ENCODE results near the gene TM2D3. TPM values are rescaled to one million over a fixed set of nuclear protein-coding genes. Genes with fewer than 3 reads are reported as not detected.
"Not testable (repeated sequence)": the region's sequence is repeated elsewhere in the genome, so short reads cannot be mapped to it uniquely, and the experiment has no call there.

The TM2D3 gene
- total RNA-seq, 6 experiments from 2014 or later: 31.4 to 35.9 (median 32.5) TPM

- Mint-ChIP-seq H3K4me1 (ENCODE audit: low read depth) (peaks cover 5% of the 10 kb centered on the region), H3K36me3 (ENCODE audit: low read depth) (peaks cover 4% of the 10 kb centered on the region; the same call in 1 of the 2 replicates), H3K27me3 (ENCODE audit: insufficient read depth) (no peaks in the 10 kb centered on the region), H3K9me3 (no peaks in the 10 kb centered on the region), H3K4me3 (no peak overlapping the region), H3K27ac (no peak overlapping the region)
- DNase-seq: no peak
- TF ChIP-seq, protein P1, sequence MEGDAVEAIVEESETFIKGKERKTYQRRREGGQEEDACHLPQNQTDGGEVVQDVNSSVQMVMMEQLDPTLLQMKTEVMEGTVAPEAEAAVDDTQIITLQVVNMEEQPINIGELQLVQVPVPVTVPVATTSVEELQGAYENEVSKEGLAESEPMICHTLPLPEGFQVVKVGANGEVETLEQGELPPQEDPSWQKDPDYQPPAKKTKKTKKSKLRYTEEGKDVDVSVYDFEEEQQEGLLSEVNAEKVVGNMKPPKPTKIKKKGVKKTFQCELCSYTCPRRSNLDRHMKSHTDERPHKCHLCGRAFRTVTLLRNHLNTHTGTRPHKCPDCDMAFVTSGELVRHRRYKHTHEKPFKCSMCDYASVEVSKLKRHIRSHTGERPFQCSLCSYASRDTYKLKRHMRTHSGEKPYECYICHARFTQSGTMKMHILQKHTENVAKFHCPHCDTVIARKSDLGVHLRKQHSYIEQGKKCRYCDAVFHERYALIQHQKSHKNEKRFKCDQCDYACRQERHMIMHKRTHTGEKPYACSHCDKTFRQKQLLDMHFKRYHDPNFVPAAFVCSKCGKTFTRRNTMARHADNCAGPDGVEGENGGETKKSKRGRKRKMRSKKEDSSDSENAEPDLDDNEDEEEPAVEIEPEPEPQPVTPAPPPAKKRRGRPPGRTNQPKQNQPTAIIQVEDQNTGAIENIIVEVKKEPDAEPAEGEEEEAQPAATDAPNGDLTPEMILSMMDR (IDR thresholded peaks at IDR 0.05): no peak
Measured at GRCh38 chr15:101657968-101658784, 6.0 kb upstream of the TM2D3 start.

DNA sequence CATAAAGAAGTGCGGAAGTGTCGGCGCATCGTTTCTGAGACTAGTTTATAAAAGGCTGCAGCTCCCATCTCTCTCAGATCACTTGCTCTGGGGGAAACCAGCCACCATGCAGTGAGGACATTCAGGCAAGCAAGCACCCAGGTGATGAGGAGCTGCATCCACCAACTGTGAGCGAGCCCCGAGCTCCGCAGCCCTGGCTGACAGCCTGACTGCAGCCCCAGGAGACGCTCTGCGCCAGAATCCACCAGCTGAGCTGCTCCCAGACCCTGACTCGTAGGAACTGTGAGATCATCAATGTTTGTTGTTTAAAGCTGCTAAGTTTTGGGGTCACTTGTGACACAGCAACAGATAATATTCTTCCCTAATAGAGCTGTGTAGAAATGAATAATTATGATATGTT is 5.0 kb upstream of the TM2D3 start:
- TF ChIP-seq, protein P1 (IDR thresholded peaks at IDR 0.05): no peak
- no peaks in the 10 kb centered on the region for H3K9me3 Mint-ChIP-seq
- no peak overlapping the region for H3K27ac Mint-ChIP-seq
- no peaks in the 10 kb centered on the region; the same call in 1 of the 2 replicates for H3K27me3 Mint-ChIP-seq (ENCODE audit: insufficient read depth)
- H3K36me3 Mint-ChIP-seq (ENCODE audit: low read depth): peaks cover 4% of the 10 kb centered on the region; the same call in 1 of the 2 replicates
- DNase-seq: no peak
- H3K4me3 Mint-ChIP-seq: no peak overlapping the region
- H3K4me1 Mint-ChIP-seq (ENCODE audit: low read depth): peaks cover 5% of the 10 kb centered on the region

- H3K27me3 Mint-ChIP-seq (ENCODE audit: insufficient read depth); DNase-seq; H3K9me3 Mint-ChIP-seq; H3K4me3 Mint-ChIP-seq: not testable (repeated sequence)
- Mint-ChIP-seq H3K27ac (peak overlapping the region; percentile 46; the same call in 1 of the 2 replicates), H3K36me3 (ENCODE audit: low read depth) (peaks cover 13% of the 10 kb centered on the region; the same call in 1 of the 2 replicates), H3K4me1 (ENCODE audit: low read depth) (peaks cover 22% of the 10 kb centered on the region)
- TF ChIP-seq, protein P1 (IDR thresholded peaks at IDR 0.05): peak; percentile 17; the same call in 1 of the 2 replicates
Measured at GRCh38 chr15:101654624-101655337, 2.6 kb upstream of the TM2D3 start.

DNA sequence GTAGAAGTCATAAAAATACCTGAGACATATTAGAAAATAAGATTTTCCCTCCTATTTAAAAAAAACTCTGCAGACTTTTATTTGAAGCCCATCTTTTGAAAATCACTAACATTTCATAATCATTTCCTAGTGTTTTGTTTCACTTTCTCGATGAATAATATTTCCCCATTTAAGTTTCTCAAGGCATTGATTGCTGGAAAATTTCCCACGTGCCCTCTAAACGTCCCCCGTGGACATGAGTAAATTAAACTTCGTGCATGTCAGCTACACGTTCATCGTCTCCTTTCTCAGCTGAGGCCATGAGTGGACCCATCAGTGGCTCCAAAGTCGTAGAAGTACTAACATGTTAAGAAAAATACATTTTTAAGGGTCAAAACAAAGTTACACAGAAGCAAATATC is 2.0 kb upstream of the TM2D3 start:
- H3K36me3 Mint-ChIP-seq (ENCODE audit: low read depth): peaks cover 17% of the 10 kb centered on the region
- no peaks in the 10 kb centered on the region for H3K9me3 Mint-ChIP-seq
- TF ChIP-seq, protein P1 (IDR thresholded peaks at IDR 0.05): no peak
- H3K27ac Mint-ChIP-seq: peak overlapping the region; percentile 46
- peaks cover 28% of the 10 kb centered on the region for H3K4me1 Mint-ChIP-seq (ENCODE audit: low read depth)
- H3K27me3 Mint-ChIP-seq (ENCODE audit: insufficient read depth): no peaks in the 10 kb centered on the region; the same call in 1 of the 2 replicates
- no peak overlapping the region for H3K4me3 Mint-ChIP-seq
- DNase-seq: no peak

DNA sequence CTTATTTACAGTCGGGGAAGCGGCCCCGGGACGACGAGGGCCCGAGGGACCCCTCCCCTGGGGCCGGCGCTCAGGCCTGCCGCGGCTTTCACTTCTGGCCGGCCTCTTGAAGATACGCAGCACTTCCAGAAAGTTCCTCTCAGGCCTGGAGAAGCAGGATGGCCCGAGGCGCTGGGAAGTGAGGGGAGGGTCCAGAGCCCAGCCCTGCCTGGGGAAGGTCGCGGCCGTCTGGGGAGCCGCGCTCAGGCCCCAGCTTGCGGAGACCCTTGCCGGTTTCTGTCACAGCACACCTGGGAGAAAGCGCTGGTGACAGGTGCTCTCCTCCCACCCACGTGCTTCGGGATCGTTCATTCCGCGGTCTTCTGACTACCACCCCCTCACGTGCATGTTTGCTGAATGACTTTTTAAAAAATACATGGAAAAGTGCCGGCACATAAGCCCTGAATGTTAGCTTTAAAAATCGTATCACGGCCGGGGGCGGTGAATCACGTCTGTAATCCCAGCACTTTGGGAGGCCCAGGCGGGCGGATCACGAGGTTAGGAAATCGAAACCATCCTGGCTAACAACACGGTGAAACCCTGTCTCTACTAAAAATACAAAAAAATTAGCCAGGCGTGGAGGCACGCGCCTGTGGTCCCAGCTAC is 727 bp upstream of the TM2D3 start:
- Mint-ChIP-seq H3K9me3 (no peaks in the 10 kb centered on the region), H3K4me3 (peak overlapping the region; percentile 92), H3K27me3 (ENCODE audit: insufficient read depth) (no peaks in the 10 kb centered on the region; the same call in 1 of the 2 replicates), H3K4me1 (ENCODE audit: low read depth) (peaks cover 30% of the 10 kb centered on the region), H3K36me3 (ENCODE audit: low read depth) (peaks cover 20% of the 10 kb centered on the region), H3K27ac (peak overlapping the region; percentile 98)
- no peak for DNase-seq
- TF ChIP-seq, protein P1 (IDR thresholded peaks at IDR 0.05): no peak
